ENCODE results near the gene AKAP8. TPM values are rescaled to one million over a fixed set of nuclear protein-coding genes. Genes with fewer than 3 reads are reported as not detected.

The AKAP8 gene
- total and polyA plus RNA-seq, 2 experiments from 2014 or later: 22.4 to 36.5 TPM

DNA sequence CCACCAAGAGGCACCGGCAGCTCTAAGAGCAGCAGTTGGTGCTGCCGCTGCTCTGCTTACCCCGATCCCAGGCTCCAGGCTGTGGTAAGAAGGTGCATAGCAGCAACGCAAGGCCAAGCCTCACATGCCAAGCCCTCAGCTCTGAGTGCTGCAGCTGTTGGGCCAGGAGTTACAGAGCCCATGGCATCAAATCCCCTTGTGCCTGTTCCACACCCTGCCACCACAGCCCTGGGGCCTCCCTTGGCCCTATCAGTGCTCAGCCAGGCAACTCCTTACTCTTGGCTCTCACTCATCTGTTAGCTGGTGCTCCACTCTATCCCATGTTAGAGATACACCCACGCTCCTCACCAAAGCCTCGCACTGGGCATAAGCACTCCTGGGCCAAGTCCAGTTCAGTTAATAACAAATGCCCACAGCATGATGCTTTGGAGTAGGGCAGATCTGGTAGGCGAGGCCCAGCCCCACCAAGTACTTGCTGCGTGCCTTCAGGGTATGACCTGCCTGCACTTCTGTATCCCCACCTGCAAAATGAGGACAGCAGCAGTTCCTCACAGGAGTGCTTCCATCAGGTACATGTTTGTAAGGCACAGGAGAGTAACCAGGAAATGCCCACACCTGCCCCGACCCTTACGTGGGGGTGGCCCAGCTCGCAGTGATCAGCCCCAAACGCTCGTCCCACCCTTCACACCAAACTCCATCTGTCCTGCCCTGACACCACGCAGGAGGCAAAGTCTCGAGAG is 23.0 kb upstream of the AKAP8 start (continued):
- TF ChIP-seq, protein P1, sequence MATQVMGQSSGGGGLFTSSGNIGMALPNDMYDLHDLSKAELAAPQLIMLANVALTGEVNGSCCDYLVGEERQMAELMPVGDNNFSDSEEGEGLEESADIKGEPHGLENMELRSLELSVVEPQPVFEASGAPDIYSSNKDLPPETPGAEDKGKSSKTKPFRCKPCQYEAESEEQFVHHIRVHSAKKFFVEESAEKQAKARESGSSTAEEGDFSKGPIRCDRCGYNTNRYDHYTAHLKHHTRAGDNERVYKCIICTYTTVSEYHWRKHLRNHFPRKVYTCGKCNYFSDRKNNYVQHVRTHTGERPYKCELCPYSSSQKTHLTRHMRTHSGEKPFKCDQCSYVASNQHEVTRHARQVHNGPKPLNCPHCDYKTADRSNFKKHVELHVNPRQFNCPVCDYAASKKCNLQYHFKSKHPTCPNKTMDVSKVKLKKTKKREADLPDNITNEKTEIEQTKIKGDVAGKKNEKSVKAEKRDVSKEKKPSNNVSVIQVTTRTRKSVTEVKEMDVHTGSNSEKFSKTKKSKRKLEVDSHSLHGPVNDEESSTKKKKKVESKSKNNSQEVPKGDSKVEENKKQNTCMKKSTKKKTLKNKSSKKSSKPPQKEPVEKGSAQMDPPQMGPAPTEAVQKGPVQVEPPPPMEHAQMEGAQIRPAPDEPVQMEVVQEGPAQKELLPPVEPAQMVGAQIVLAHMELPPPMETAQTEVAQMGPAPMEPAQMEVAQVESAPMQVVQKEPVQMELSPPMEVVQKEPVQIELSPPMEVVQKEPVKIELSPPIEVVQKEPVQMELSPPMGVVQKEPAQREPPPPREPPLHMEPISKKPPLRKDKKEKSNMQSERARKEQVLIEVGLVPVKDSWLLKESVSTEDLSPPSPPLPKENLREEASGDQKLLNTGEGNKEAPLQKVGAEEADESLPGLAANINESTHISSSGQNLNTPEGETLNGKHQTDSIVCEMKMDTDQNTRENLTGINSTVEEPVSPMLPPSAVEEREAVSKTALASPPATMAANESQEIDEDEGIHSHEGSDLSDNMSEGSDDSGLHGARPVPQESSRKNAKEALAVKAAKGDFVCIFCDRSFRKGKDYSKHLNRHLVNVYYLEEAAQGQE (IDR thresholded peaks at IDR 0.05; ENCODE audit: unreplicated experiment): no peak

DNA sequence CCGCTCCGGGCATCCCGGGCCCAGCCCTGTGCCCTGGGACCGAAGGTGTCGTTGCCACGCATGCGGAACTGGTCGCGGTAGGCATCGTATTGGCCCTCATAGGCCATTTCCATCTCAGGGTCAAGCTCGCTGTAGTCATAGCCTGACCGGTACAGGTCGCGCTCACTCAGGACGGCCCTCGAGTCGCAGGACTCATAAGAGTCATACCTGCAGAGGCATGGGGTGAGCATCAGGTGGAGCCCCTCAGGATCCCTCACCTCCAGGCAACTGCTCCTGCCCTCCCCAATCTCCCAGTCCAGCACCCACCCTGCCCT is 21.8 kb upstream of the AKAP8 start:
- Histone ChIP-seq H2AFZ (no peak overlapping the region), H3K4me3 (no peak overlapping the region), H3K9me2 (ENCODE audit: insufficient read depth) (no peaks in the 10 kb centered on the region), H3F3A (replicated peaks; ENCODE audit: low read depth) (0 out of 2 replicates have a peak, but pooled peaks cover 5% of the 10 kb centered on the region), H3K36me3 (ENCODE audit: insufficient read depth) (peaks cover 6% of the 10 kb centered on the region; the same call in 1 of the 2 replicates), H4K20me1 (replicated peaks; ENCODE audit: insufficient read depth) (peaks cover 40% of the 10 kb centered on the region), H3K27ac (ENCODE audit: low read depth) (no peak overlapping the region), H3K4me2 (no peak overlapping the region), H3K4me1 (ENCODE audit: insufficient read depth) (no peaks in the 10 kb centered on the region), H3K27me3 (ENCODE audit: insufficient read depth) (no peaks in the 10 kb centered on the region), H3K79me2 (replicated peaks; ENCODE audit: insufficient read depth) (peaks cover 50% of the 10 kb centered on the region)
- no peak overlapping the region for H3K27ac Mint-ChIP-seq
- ATAC-seq: no peak; the same call in 2 of the 3 replicates
- peaks cover 54% of the 10 kb centered on the region for H3K36me3 Mint-ChIP-seq (ENCODE audit: low read depth)
- H3K9me3 Mint-ChIP-seq: no peaks in the 10 kb centered on the region; the same call in 2 of the 3 replicates
- H3K4me3 Mint-ChIP-seq: no peak overlapping the region
- H3K4me1 Mint-ChIP-seq: peaks cover 3% of the 10 kb centered on the region; the same call in 1 of the 3 replicates
- DNase-seq (ENCODE audit: low spot score): no peak
- peaks cover 4% of the 10 kb centered on the region for H3K27me3 Mint-ChIP-seq (ENCODE audit: insufficient read depth, low read depth, poor library complexity)
- TF ChIP-seq POLR2AphosphoS5 (IDR thresholded peaks at IDR 0.05; ENCODE audit: low read depth) (no peak), CREB1 (CRISPR knock-in tag; IDR thresholded peaks at IDR 0.05; ENCODE audit: low read depth) (no peak), EZH2 (IDR thresholded peaks at IDR 0.05; ENCODE audit: low read depth, unreplicated experiment) (no peak), NANOG (IDR thresholded peaks at IDR 0.05; ENCODE audit: borderline replicate concordance) (no peak), STAT1 (IDR thresholded peaks at IDR 0.05; ENCODE audit: unreplicated experiment) (no peak), ZNF114 (CRISPR knock-in tag; IDR thresholded peaks at IDR 0.05) (no peak)
- TF ChIP-seq, protein P2, sequence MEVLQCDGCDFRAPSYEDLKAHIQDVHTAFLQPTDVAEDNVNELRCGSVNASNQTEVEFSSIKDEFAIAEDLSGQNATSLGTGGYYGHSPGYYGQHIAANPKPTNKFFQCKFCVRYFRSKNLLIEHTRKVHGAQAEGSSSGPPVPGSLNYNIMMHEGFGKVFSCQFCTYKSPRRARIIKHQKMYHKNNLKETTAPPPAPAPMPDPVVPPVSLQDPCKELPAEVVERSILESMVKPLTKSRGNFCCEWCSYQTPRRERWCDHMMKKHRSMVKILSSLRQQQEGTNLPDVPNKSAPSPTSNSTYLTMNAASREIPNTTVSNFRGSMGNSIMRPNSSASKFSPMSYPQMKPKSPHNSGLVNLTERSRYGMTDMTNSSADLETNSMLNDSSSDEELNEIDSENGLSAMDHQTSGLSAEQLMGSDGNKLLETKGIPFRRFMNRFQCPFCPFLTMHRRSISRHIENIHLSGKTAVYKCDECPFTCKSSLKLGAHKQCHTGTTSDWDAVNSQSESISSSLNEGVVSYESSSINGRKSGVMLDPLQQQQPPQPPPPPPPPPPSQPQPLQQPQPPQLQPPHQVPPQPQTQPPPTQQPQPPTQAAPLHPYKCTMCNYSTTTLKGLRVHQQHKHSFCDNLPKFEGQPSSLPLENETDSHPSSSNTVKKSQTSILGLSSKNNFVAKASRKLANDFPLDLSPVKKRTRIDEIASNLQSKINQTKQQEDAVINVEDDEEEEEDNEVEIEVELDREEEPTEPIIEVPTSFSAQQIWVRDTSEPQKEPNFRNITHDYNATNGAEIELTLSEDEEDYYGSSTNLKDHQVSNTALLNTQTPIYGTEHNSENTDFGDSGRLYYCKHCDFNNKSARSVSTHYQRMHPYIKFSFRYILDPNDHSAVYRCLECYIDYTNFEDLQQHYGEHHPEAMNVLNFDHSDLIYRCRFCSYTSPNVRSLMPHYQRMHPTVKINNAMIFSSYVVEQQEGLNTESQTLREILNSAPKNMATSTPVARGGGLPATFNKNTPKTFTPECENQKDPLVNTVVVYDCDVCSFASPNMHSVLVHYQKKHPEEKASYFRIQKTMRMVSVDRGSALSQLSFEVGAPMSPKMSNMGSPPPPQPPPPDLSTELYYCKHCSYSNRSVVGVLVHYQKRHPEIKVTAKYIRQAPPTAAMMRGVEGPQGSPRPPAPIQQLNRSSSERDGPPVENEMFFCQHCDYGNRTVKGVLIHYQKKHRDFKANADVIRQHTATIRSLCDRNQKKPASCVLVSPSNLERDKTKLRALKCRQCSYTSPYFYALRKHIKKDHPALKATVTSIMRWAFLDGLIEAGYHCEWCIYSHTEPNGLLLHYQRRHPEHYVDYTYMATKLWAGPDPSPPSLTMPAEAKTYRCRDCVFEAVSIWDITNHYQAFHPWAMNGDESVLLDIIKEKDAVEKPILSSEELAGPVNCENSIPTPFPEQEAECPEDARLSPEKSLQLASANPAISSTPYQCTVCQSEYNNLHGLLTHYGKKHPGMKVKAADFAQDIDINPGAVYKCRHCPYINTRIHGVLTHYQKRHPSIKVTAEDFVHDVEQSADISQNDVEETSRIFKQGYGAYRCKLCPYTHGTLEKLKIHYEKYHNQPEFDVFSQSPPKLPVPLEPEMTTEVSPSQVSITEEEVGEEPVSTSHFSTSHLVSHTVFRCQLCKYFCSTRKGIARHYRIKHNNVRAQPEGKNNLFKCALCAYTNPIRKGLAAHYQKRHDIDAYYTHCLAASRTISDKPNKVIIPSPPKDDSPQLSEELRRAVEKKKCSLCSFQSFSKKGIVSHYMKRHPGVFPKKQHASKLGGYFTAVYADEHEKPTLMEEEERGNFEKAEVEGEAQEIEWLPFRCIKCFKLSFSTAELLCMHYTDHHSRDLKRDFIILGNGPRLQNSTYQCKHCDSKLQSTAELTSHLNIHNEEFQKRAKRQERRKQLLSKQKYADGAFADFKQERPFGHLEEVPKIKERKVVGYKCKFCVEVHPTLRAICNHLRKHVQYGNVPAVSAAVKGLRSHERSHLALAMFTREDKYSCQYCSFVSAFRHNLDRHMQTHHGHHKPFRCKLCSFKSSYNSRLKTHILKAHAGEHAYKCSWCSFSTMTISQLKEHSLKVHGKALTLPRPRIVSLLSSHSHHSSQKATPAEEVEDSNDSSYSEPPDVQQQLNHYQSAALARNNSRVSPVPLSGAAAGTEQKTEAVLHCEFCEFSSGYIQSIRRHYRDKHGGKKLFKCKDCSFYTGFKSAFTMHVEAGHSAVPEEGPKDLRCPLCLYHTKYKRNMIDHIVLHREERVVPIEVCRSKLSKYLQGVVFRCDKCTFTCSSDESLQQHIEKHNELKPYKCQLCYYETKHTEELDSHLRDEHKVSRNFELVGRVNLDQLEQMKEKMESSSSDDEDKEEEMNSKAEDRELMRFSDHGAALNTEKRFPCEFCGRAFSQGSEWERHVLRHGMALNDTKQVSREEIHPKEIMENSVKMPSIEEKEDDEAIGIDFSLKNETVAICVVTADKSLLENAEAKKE (CRISPR knock-in tag; IDR thresholded peaks at IDR 0.05): no peak
- TF ChIP-seq, protein P1 (IDR thresholded peaks at IDR 0.05; ENCODE audit: unreplicated experiment): no peak
- TF ChIP-seq, protein P3, sequence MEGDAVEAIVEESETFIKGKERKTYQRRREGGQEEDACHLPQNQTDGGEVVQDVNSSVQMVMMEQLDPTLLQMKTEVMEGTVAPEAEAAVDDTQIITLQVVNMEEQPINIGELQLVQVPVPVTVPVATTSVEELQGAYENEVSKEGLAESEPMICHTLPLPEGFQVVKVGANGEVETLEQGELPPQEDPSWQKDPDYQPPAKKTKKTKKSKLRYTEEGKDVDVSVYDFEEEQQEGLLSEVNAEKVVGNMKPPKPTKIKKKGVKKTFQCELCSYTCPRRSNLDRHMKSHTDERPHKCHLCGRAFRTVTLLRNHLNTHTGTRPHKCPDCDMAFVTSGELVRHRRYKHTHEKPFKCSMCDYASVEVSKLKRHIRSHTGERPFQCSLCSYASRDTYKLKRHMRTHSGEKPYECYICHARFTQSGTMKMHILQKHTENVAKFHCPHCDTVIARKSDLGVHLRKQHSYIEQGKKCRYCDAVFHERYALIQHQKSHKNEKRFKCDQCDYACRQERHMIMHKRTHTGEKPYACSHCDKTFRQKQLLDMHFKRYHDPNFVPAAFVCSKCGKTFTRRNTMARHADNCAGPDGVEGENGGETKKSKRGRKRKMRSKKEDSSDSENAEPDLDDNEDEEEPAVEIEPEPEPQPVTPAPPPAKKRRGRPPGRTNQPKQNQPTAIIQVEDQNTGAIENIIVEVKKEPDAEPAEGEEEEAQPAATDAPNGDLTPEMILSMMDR (conservative IDR thresholded peaks at IDR 0.05; ENCODE audit: low read depth in 2 of 2): no peak

Measured in GM23338 (cell line).